GM18858 (cell line): ENCODE measurements around the gene NKX1-2.
"Not testable (repeated sequence)": the region's sequence is repeated elsewhere in the genome, so short reads cannot be mapped to it uniquely, and the experiment has no call there.

Source experiments
- ATAC-seq: cut with Tn5 transposase; IDR thresholded peaks from one replicate; pipeline ENCODE4 v1.9.1; 2021; ENCODE audit not compliant: unreplicated experiment

Gene NKX1-2

GRCh38 chr10:124453960-124454610 is 4.2 kb upstream of the NKX1-2 start:
- ATAC-seq = no peak

- ATAC-seq = no peak
Measured at GRCh38 chr10:124451276-124451675, 1.4 kb upstream of the NKX1-2 start.

- no peak for ATAC-seq
Measured at GRCh38 chr10:124450783-124451057, 885 bp upstream of the NKX1-2 start.

GRCh38 chr10:124449170-124450011 is 444 bp downstream of the NKX1-2 start:
- ATAC-seq = no peak

GRCh38 chr10:124448696-124449169 is 1.1 kb downstream of the NKX1-2 start:
- ATAC-seq = no peak

GRCh38 chr10:124447751-124448466 is 1.9 kb downstream of the NKX1-2 start:
- ATAC-seq = no peak

GRCh38 chr10:124446830-124447750 is 2.7 kb downstream of the NKX1-2 start:
- no peak for ATAC-seq

- ATAC-seq = not testable (repeated sequence)
Measured at GRCh38 chr10:124441694-124442093, 8.1 kb downstream of the NKX1-2 start.

GRCh38 chr10:124436191-124436638 is 13.6 kb downstream of the NKX1-2 start:
- ATAC-seq = peak; percentile 46

GRCh38 chr10:124435683-124436082 is 14.2 kb downstream of the NKX1-2 start:
- ATAC-seq = not testable (repeated sequence)

- no peak for ATAC-seq
Measured at GRCh38 chr10:124433461-124433860, 16.4 kb downstream of the NKX1-2 start.

- ATAC-seq = no peak
Measured at GRCh38 chr10:124430077-124430476, 19.8 kb downstream of the NKX1-2 start.

- no peak for ATAC-seq
Measured at GRCh38 chr10:124429576-124429975, 20.3 kb downstream of the NKX1-2 start.

GRCh38 chr10:124428207-124428777 is 21.5 kb downstream of the NKX1-2 start:
- ATAC-seq = no peak

GRCh38 chr10:124425227-124425962 is 24.4 kb downstream of the NKX1-2 start:
- ATAC-seq = no peak

GRCh38 chr10:124423813-124424212 is 26.0 kb downstream of the NKX1-2 start:
- ATAC-seq = no peak

- ATAC-seq = no peak
Measured at GRCh38 chr10:124422742-124423141, 27.1 kb downstream of the NKX1-2 start.

GRCh38 chr10:124420254-124420653 is 29.6 kb downstream of the NKX1-2 start:
- ATAC-seq = no peak

GRCh38 chr10:124419635-124420034 is 30.2 kb downstream of the NKX1-2 start:
- ATAC-seq = no peak
